Occipital lobe (tissue), 2 donors: ENCODE results near the gene TMEM37. TPM values are rescaled to one million over a fixed set of nuclear protein-coding genes. Genes with fewer than 3 reads are reported as not detected.

ENCODE experiments used
- DNase-seq: peaks from one replicate; lab custom pipeline; 2025; lab: John Stamatoyannopoulos, UW
- total RNA-seq: library from RNA; depleted of rRNA; stranded (reverse); fragments of >200 nt; gene quantifications from one replicate; pipeline ENCODE4 v1.2.3, GENCODE V29; 2014

TMEM37 gene
- total RNA-seq, 1 donor from 2014 or later, result not detected

DNA sequence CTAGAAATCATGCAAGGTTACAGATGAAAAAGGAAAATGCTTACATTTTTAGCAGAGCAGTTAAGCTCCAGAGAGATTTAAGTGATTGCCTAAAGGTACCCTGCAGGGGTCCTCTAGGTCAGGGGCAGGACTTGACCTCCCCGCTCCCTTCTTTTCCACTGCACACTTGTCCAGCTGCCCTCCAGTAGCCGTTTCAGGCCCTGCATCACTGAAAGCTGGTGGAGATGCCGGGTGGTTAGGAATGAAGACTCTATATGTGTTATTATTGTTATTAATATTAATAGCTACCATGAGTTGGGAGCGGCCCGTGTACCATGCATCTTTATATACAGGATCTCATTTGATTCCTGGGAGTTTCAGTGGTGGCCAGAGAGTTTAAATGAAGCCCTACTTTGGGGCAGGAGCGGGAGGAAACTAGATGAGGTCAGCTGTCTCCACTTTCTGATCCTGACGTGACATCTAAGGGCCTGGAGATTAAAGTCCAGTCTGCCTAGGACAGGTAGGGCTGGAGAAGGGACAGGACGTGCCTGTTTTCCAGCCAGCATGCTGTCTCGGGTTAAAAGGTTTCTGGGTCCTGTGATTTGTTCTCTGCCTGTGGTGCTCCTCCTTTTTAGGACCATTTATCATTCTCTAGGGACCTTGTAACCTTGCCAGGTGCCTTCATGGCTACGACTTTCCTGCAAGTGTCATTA lies 2.1 kb downstream of the TMEM37 start:
- DNase-seq, result no peak

DNA sequence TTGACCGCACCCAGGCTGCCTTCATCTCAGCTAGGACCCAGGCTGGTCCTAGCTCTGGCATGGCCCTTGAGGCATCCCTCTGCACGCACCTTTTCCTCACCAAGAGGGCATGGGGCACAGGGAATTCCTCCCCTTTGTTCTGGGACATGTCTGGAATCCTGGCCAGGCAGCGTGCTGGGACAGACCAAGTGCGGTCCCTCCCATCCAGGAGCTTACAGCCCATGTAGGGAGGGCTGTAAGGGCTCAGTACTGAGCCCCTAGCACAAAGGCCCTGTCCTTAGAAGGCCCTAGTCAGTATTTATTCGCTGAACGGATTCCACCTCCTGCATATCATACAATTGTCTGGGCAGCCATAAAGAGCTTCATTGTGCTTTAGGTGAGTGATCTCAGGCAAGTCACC lies 3.0 kb downstream of the TMEM37 start:
- no peak for DNase-seq

DNA sequence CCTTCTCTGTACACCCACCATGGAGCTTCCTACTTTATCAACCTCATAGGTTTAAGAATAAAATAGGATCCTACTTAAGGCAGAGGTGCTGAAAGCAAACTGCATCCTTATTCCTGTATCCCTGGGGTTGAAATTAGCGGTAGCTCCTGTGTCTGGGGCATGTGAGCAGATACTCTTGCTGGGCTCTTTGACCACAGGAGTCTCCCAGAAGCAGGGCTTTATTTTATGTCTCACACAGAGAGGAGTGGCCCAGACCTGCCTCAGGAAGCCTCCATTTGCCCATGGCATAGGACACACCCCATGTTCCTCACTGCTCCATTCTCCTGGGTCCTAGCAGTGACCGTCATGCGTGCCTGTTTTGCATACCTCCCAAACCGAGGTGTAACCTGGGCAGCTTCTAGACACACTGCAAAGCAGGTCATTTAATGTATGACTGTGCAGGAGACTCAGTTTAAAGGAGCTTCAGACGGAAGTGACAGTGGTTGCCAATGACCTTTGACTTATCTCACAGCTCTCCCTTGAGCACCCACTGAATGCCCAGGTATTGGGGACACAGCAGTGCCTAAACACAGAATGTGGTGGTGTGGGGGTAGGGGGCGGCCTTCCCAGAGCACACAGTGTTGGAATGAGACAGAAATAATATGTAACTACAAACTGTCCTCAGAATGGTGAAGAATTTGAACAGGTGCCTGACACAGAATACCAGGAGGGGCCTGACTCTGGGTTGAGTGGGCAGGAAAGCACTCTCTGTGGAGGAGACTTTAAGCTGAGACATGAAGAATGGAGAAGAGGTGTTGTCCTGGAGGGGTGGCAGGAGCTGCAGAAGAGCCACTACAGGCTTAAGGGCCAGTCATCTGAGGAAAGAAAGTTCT lies 3.7 kb downstream of the TMEM37 start:
- no peak for DNase-seq

DNA sequence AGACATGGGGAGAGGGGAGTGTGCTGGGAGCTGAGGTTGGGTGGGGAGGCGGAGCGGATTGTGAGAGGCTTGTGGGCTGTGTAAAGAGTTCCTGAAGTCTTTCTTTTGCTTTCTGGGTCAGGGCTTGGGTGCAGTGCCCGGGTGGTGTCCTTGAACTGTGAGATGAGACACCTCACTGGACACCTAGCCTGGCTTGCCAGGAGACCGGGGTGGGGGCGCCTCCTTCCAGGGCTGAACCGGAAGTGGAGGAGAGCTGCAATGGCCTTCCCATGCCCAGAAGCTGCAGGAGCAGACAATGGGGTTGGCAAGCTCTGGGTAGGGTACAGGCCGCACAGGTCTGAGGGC lies 4.3 kb downstream of the TMEM37 start:
- DNase-seq, result no peak

DNA sequence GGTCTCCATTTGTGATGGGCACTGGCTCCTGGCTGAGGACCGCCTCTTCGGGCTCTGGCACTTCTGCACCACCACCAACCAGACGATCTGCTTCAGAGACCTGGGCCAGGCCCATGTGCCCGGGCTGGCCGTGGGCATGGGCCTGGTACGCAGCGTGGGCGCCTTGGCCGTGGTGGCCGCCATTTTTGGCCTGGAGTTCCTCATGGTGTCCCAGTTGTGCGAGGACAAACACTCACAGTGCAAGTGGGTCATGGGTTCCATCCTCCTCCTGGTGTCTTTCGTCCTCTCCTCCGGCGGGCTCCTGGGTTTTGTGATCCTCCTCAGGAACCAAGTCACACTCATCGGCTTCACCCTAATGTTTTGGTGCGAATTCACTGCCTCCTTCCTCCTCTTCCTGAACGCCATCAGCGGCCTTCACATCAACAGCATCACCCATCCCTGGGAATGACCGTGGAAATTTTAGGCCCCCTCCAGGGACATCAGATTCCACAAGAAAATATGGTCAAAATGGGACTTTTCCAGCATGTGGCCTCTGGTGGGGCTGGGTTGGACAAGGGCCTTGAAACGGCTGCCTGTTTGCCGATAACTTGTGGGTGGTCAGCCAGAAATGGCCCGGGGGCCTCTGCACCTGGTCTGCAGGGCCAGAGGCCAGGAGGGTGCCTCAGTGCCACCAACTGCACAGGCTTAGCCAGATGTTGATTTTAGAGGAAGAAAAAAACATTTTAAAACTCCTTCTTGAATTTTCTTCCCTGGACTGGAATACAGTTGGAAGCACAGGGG lies 5.5 kb downstream of the TMEM37 start:
- DNase-seq, result no peak

DNA sequence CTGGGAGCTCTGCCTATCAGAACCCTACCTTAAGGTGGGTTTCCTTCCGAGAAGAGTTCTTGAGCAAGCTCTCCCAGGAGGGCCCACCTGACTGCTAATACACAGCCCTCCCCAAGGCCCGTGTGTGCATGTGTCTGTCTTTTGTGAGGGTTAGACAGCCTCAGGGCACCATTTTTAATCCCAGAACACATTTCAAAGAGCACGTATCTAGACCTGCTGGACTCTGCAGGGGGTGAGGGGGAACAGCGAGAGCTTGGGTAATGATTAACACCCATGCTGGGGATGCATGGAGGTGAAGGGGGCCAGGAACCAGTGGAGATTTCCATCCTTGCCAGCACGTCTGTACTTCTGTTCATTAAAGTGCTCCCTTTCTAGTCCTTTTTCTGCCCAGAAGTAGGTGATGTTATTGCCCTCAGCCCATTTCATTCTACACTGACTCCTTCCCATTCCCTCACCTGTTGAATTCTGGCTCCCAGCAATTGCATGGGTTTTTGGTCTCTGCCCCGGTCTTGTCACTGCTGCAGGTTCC lies 6.5 kb downstream of the TMEM37 start:
- DNase-seq, result no peak

DNA sequence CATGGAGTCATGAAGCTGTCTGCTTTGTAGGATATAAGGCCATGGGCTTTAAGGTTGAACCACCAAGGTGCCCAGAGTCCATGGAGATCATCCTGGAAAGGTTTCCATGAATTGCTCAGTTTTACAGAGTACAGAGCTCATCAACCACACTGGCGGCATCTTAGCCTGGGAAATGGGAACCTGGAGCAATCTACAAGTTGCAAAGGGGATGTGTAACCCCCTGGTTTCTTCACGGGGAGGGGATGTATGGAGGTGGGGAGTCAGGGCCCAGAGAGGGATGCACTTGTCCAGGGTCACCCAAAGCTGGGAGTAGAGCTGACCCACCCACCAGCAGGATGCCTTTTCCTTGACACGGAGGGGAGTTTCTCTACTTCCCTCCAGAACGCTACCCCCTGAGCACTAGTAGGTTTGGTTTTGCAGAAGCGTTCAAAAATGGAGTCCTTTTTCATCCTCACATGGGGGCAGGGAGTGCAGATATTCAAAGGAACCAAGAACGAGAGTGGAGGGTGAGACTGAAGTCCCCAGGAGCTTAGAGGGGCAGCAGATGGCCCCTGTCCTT lies 7.2 kb downstream of the TMEM37 start:
- DNase-seq, result no peak

DNA sequence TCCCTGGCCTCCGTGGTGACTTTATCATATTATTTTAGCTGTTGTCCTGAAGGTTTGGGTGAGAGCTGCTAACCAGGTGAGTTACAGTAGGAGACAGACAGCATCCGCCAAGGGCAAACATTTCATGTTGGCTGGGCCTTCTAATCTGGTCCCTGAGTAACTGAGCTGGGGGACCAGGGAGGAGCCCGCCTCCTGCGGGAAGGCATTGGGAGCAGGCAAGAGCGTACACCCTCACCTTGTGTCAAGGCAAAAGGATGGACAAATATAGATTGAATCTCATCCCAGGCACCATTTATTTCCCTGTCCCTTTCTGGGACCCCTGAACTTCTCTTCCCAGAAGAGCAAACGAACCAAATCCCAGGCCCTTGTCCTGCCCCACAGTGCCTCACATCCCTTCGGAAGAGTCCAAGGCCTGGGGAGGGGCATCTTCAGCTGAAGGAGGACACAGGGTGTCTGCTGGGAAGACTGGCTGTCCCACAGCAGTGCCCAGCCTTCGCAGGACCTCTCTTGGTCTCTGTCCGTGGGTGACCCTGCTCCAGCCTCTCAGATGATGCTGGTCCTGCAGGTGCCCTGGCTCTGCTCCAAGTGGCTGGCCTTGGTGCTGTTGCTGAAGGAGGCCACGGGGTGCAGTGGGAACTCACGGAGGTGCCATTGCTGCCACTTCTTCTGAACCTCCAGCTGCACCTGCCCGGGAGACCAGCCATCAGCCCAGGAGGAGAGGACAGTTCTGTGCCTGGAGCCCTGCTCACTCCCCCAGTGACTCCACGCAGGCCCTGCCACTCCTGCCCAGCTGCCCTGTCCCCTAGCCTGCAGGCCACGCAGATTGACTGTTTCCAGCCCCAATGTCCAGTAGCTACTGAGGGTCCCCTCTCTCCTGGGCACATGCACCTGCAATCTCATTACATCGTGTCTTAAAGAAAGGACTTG lies 8.2 kb downstream of the TMEM37 start:
- no peak for DNase-seq

DNA sequence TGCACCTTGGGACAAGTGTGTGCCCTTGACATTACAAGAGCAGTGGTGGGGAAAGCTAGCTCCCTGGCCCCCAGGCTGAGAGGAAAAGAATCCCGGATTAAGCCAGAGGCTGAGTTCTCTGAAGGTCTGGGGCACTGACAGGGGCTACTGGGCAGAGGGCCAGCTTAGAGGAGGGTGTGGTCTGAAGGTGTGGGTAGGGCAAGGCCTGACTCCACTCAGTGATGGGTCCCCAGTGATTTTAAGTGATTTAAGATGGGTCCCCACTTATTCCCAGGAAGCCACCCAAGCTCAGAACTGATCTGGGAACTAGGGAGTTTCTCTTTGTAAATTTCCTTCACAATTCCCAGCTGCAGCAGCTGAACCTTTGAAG lies 8.8 kb downstream of the TMEM37 start:
- DNase-seq, result no peak

DNA sequence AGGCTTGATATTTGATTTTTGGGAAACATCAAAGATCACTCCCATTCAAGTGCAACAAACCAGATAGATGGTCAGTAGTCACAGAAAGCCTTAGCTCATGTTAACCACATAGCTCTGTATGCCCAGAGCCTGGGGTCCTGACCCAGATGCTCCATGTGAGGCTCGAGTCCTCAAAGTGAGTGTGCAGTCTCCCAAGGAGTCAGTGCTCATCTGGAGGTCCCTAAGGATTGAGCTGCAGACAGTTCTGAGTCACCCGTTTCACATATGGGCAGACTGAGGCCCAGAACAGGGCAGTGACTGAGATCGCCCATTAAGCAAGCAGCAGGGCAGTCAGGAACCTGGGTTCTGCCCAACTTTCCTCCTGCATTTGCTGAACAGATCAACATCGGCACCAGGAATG lies 9.2 kb downstream of the TMEM37 start:
- DNase-seq, result no peak

DNA sequence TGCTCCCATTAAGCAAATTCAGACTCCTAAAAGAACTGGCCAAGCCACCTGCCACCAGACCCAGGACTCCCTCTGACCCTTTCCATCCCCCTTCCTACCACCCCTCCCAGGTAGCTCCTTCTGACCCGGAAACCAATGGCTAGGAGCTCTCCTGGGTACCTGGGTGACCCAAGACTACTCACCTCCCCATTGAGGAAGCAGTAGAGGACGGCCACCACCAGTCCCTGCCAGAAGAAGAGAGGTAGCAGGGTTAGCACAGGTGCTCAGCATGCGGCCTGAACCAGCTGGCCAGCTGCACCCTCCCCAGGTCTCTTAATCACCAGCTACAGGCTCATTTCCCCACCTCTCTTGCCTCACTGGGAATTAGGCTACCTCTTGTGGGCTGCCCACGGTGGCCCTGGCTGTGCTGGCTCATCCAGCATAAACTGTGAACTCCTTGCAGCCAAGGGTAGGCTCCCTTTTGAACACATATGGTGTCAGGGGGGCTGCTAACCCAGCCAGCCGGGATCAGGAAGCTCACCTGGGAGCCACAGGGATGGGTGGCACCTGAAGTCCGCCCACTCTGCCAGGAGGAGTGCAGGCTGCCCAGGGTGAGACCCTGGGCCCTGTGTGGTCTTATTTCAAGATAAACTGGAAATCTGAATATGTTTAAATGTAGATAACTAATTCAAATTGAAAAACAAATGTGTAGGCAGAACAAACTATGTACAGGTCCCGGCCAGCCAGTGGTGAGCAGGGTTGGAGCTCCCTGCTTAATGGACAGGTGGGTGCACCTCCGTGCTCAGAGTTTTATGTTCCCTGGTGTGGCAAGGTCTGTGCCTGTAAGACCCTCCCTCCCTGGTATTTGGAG lies 9.9 kb downstream of the TMEM37 start:
- DNase-seq, result no peak

DNA sequence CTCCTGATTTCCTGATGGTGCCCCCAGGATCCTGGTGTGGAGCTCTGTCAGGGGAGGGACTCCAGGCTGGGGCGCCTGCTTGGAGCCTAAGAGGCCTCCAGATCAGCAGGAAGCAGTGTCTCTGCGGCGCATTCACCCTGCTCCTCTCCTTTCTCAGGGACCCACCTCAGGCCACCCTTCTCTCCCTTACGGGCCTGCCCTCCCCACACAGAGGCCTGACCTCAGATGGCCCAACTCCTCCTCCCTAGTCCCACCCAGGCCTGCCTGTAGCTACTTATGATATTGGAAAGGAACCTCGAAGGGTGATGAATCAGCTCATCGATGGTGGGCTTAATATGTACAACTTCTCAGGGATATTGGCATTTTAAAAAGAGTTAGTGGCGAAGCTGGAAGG lies 10.6 kb downstream of the TMEM37 start:
- no peak for DNase-seq

DNA sequence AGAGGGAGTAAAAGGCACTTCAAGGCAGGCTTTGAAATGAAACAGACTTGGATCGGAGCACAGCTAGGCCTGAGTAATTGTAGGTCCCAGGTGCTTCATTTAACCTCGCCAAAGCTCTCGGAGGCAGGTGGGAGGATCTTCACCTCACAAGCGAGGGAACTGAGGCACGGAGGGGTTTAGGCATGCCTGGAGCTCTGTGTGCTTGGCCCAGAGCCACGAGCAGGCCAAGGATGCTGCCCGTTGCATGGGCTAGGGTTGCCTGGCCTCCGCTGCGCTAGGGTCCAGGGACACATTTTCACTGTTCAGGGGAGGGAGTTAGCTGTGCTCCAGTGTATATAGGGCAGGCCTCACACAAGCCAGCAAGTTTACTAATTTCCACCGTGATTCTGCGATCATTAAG lies 11.2 kb downstream of the TMEM37 start:
- no peak for DNase-seq

DNA sequence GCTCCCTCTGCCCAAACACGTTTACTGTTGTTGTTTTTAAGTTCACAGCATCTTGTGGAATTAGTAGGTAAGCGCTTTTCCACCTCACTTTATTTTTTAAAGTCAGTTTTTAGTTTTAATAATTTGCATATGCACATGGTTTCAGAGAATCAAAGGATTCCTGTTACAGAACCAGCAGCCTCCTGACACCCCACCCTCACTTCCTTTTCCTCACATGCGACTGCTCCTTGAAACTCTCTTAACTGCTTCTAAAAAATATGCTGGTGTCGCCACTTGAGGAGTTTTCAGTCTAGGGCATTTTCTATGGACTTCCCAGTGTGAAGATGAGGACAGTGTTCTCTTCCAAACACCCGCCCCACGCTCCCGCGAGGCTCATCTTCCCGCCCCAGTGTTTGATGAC lies 14.4 kb downstream of the TMEM37 start:
- no peak for DNase-seq

DNA sequence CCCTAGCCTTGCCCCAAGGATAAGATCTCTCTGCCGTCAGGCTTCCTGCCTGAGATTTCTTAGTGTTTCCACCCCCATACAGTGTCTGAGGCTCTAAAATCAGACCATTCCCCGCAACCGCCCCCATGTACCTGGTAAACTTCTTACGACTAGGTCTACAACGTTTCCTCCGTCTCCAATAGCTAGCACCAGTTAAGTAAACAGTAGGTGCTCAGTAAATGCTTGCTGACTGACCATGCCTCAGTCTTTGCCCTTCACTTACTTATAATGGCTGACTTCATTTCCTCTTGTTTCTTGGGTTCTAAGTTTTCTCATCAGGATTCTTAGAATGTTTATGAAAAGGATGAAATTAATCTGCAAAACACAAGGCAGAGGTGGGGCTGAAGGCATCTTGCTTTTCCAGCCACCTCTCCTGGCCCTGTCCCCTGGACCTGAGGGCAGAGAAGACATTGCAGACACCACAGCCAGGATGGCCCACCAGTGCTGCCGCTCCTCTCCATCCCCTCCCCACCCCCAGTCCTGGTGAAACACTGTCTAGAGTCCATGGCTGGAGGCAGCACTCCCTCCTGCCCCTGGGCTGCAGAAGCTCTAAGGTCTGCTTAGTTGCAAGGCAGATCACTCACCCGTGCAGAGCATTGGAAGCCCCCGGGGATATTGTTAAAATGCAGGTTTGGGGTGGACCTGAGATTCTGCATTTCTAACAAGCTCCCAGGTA lies 16.9 kb downstream of the TMEM37 start:
- no peak for DNase-seq

DNA sequence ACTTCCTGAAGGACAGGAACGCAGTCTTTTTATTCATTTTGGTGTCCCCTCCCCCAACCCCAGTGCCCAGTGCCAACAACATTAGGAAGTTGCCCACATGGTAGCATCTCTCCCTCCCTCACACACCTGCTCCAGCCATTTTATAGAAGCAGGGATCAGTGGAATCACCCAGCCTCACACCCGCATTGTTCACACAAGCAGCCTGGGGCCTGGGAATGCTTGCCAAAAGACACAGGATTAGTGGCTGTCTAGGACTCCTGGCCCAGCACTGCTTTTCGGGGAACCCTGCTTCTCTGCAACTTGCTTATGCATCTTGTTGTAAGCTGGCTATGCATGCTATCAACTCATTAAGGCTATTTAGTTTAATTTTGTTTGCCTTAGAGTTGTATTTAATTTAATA lies 17.9 kb downstream of the TMEM37 start:
- no peak for DNase-seq

DNA sequence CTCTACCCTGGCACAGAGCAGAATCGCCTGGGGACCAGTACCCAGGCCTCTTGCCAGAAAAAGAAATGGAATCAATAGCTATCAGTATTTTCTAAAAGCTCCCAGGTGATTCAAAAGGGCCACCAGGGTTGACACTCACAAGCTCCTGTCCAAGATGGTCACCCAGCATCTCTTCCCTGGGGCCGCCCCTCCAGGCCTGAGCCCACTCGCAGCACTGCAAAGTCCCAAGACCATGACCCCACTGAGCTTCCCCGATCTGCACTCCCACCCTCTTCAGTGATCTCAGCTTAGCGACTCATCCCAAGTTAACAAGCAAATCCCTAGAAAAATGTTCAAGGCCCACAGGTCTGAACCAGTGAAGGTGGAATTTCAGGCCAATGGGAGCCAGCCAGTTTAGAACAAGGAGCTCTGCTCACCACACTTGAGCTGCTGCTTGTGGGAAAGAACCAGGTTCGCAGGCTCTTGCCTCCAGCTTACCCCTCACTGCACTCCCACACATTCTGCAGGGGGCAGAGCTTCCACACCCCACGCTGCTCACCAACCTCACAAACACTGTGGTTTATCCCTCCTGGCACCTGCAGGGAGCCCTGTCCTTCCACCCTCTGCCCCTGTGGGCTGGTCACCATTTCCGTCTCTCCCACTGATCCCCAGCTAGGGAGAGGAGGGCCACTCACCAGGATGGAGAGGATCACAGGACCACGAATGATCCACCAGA lies 19.8 kb downstream of the TMEM37 start:
- DNase-seq, result no peak

DNA sequence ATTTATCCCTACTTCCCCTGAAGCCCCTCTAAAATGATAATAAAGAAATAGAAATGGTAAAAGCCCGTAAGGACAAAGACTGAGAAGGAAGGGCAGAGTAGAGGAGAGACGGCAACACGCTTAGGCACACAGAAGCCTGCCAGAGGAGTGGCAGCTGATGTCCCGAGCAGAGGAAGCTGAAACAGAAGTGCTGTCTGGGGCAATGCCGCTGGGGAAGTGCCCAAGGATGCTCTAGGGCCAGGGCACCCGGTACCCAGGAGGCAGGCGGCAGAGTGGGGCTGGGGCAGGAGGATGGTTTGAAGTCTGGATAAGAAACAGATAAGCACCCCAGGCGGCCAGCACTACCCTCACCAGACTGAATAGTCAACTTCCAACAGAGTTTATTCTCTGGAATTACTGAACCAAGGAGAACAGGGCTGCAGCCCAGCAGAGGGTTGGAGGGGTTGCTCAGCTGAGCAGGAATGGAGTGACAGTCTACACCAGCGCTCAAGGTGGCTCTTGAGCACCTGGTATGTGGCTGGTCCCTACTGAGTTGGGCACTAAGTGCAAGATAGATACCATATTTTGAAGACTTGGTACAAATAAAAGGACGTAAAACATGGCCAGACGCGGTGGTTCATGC lies 22.4 kb downstream of the TMEM37 start:
- no peak for DNase-seq
